Fibroblast of the conjunctiva (primary cell): ENCODE results near the gene RPS6KA2.

ENCODE experiments used
- DNase-seq: peaks from one replicate; pipeline ENCODE4 v3.0.0-alpha.2; 2010; ENCODE audit warnings: low read depth

RPS6KA2 gene

DNA sequence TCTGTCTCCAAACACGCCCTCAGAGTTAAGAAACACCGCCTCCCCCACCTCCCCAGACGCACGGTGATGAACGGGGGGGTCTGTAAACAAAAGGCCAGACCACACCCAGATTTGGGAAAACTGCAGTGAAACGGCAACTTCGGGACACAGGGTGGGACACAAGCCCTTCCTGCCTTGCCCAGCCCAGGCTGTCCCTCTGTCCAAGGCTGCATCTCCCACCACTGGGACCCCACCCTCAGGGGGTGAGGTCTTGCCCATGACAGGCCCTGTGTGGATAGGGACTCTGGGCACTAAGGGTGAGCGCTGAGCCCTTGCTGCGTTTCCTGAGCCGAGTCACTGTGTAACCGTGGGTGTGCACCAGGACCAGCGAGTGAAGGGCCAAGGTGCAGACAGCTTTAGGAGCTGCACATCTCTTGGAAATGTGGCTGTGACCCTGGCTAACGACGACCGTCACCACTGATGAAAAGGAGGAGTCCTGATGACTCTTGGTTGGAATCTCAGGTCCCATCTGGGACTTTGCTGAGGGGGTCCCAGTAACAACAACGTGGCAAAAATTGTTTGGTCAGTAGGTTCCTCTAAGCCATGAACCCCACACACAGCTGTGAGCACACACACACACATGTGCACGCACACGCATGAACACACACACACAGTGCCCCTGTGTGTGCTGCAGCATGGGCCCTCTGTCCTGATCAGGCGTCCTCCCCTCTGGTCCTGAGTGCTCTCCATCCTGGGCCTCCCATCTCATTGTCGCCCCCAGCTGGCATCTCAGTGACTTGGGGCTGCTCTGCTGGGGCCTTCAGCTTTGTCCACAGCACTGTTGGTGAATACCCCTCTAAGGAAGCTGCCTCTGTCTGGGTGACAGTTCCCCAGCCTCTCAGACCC lies 141.2 kb downstream of the RPS6KA2 start:
- no peak for DNase-seq

GRCh38 chr6:166484863-166485262 lies 142.2 kb downstream of the RPS6KA2 start:
- DNase-seq: no peak

DNA sequence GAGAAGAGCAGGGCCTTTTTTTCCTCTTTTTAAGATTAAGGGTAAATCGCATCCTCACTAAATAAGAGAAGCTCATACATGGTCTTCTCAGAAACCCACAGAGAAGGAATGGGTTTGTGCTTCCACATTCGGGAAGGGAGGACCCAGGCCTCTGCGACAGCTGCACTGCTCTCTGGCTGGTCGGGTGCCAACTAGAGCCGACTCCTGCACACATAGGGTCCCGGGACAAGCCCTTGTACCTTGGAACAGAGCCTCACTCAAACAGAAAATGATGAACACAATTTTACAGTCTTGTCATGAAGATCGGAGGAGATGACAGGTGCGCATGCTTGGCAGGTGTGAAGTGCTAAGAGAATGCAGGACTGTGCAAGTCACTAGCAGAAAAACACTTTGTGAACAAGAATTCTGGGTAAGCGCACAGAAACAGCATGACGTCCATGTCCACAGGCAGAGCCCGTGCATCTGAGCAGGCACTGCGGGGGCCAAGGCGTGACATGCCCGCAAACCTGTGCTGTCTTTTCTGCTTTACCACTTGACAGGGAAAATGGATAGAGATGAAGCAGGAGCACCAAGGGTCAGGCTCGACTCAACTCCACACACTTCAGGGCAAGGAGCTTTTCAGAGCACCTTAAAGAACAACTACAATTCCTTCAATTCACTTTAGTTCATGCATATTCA lies 143.3 kb downstream of the RPS6KA2 start:
- no peak for DNase-seq

- no peak for DNase-seq
Observed at GRCh38 chr6:166483026-166483425, 144.0 kb downstream of the RPS6KA2 start.

DNA sequence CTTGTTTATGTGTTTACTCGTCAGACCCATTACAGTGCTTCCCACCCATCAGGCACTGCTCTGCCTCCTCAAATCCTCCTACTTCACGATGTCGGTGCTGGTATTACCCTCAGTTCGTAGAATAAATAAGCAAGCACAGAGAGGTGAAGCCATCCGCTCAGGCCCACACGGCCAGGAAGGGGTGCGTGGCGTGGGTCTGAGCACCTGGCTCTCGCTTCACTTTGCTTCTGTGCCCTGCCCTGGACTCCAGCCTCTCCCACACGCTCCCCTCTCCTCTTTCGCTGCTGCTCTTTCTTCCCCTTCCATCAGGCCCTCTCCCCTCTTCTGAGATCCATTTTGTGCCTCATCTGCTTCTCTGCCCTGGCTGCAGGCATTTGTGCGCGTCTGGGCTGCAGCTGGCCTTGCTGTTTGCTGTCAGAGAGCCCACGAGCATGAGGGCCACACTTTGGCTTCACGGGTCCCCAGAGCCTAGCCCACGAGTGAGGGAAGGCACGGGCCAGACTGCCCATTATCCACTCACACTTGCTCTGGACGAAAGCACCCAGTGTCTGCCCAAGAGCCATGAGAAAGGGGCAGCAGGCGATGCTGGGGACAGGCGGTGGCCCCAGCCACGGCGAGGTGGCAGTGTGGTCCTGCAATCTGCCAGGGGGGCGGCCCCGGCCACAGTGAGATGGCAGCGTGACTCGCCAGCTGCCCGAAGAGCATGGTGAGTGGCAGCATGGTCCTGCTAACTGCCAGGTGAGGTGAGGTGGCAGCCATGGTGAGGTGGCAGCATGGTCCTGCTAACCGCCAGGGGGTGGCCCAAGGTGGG lies 148.1 kb downstream of the RPS6KA2 start:
- no peak for DNase-seq

DNA sequence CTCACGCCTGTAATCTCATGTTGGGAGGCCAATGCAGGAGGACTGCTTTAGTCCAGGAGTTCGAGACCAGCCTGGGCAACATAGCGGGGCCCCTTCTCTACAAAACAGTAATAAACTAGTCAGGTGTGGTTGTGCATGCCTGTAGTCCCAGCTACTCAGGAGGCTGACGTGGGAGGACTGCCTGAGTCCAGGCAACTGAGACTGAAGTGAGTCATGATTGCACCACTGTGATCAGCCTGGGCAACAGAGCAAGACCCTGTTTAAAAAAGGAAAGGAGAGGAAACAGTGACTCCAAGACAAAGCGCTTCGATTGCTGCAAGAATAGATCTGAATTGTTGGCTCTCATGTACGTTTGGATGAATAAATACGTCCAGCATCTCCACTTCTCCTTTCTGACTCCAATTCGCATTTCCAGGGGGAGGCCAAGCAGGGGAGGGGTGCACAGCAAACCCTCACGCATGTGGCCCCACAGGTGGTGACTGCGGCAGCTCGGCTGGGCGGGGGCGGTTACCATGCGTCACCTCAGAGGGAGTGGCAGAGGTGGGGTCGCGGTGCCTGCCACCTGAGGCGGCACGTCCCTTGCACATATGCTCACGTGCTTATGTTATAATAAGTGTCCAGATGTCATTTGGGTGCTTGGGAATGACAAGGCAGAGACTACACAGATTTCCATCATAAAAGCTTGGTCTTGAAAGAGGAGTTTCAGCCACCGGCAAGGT lies 149.2 kb downstream of the RPS6KA2 start:
- no peak for DNase-seq

DNA sequence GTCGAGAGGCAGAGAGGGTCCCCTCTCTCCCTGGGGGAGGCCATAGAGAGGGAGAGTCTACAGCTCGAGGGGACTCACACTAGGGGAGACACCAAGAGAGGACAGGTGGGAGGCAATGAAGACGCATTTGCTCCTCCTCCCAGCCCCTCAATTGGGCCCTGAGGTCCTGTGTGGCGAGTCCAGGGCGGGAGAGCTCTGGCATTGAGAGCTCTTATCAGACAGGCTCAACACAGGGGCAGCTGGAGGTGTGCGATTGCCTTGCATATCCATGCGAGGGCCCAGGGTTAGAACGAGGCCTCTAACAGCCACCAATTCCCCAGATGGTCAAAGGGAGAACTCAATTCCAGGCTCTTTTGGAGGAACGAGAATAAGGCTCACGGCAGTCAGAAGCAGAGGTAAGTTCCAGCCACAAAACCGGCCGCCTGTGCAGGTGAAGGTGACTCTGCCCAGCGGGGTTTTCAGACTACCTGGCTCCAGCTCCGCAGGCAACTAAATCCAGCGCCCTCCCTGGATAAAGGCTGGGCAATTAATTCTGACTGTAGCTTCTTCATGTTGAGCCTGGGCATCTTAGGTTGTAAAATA lies 150.3 kb downstream of the RPS6KA2 start:
- no peak for DNase-seq

DNA sequence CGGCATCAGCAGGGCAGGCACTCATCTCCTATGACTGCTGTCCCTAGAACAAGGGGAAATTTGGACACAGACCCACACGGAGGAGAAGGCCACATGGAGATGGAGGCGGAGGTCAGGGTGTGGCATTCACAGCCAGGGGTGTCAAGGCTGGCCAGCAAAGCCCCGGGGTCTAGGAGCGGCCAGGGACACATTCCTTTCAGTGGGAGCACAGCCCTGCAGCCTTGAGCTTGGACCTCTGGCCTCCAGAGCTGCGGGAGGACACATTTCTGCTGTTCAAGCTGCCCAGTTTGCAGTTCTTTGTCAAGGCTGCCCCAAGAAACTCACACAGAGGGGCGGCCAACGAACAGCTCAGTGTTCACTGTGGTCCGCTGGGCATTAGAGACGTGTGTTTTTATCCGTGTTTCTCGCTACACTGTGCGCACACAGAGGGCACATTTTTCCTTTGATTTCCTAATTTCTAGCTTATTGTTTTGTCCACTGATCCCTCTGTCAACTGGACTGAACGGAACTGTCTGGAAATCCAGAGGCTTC lies 150.9 kb downstream of the RPS6KA2 start:
- DNase-seq: no peak

GRCh38 chr6:166474721-166475565 lies 152.1 kb downstream of the RPS6KA2 start:
- no peak for DNase-seq

- DNase-seq: no peak
Observed at GRCh38 chr6:166473886-166474571, 153.0 kb downstream of the RPS6KA2 start.

GRCh38 chr6:166472636-166473035 lies 154.4 kb downstream of the RPS6KA2 start:
- DNase-seq: no peak

DNA sequence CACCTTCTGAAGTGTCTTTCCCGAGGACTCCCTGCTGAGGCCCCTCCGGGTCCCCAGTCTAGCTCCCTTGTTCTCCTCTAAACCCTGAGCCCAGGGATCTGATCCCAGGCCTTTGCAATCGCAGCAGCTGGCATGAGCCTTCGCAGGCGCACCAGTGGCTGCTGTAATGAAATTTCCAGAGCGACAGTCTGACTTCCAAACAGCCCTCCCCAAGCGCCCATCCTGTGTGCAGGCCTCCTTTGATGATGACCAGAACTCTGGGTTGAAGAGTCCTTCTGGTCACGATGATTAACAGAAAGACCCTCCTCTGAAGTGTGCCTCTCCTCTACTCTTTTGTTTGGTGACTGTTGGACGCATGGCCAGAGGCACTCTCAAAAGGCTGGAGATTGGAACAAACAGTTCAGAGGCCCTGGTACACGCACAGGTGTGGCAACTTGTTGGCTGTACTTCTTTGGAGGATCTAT lies 155.2 kb downstream of the RPS6KA2 start:
- no peak for DNase-seq

DNA sequence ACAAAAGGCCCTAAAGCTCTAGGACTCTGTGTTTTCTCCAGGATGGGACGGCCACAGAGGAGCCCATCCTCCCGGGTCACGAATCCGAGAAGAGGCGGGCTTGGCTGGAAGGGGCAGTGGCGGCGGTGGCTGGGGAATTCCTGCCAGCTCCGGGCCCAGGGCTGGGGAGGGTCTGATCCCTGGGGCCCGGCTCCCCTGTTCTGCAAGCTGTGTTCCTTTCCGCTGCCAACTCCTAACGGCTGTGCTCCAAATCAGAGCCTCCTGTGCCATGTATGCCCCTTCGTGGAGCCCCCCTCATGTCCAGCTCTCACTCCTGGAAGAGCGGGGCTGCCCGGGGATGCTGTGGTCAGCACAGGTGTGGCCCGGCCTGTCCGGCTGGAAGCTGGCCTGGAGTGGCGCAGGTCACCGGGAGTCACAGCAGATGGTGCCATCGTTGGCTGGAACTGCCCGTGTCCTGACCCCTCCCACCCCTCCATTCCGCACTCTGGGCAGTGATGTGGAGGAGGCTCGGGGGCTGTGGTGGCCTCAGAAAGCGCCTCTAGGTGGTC lies 156.1 kb downstream of the RPS6KA2 start:
- DNase-seq: no peak

GRCh38 chr6:166470029-166470862 lies 156.8 kb downstream of the RPS6KA2 start:
- no peak for DNase-seq

- DNase-seq: no peak
Observed at GRCh38 chr6:166469426-166469961, 157.6 kb downstream of the RPS6KA2 start.

DNA sequence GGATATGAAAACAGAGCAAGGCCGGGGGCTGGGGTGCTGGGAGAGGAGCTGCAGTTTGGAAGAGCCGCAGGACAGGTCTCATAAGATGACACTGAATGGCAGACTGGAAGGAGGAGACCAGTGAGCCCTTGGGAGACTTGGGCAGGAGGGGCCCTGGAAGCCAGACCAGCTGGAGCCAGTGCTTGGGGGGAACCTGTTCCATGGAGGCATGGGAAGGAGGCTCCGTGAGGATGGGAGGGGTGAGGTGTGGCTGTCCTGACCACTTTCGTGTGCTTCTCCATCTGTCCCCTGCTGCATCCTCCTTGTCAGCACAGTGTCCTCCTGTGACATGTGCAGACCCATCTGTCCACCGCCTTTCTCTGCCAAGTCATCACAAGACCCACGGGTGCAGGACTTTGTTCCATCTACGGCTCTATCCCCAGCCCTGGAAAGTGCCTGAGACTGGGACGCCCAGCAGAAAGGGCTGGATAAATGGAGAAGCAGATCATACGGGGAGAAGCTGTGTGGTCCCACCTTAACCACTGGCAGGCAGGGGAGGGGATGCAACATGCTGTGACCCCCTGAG lies 159.5 kb downstream of the RPS6KA2 start:
- DNase-seq: no peak
